ENCODE measurements around the gene NTSR1. TPM values are rescaled to one million over a fixed set of nuclear protein-coding genes. Genes with fewer than 3 reads are reported as not detected.

Gene NTSR1
- total and polyA plus RNA-seq, 2 of the 13 experiments (the other 11 are each of a cell fraction or from before 2014, with no cell fraction given): 0.09 to 0.12 TPM

DNA sequence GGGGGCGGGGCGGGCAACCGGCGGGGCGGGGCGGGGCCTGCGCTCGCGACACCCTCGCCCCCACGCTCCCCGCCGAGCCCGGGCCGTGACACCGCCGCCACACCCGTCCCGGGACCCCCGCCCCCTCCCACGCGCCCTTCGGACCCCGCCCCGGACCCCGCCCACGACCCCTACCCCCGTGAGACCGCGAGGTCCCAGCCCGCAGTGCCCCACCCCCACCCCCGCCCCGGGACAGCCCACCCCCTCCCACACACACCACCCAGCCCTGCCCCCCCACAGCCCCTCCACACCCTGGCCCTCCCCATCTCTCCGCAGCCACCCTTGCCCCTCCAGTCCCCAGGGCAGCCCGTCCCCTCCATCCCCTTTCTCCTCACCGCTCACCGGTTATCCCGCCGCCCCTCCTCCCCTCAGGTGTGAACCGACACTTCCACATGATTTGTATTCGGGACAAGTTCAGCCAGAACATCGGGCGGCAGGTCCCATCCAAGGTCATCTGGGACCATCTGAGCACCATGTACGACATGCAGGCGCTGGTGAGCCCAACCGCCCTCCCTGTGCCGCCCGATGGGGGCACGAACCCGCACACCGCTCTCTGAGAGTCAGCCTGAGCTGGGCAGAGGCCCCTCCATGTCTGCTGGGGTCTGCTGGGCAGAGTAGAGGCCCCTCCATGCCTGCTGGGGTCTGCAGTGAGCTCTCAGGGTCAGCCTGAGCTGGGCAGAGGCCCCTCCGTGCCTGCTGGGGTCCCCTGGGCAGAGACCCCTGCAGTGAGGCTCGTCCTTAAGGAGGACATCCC, 88.3 kb downstream of the NTSR1 start (continued):
- TF ChIP-seq NR2F2 (IDR thresholded peaks at IDR 0.05; ENCODE audit: borderline replicate concordance, low read depth): no peak
- no peak for TF ChIP-seq MED1 (CRISPR knock-in tag; IDR thresholded peaks at IDR 0.05)
- no peak for TF ChIP-seq ZNF652 (CRISPR knock-in tag; IDR thresholded peaks at IDR 0.05; ENCODE audit: borderline replicate concordance, low read depth)
- no peak for TF ChIP-seq HDAC6 (IDR thresholded peaks at IDR 0.05; ENCODE audit: low read depth, low read length)
- TF ChIP-seq, protein P1, sequence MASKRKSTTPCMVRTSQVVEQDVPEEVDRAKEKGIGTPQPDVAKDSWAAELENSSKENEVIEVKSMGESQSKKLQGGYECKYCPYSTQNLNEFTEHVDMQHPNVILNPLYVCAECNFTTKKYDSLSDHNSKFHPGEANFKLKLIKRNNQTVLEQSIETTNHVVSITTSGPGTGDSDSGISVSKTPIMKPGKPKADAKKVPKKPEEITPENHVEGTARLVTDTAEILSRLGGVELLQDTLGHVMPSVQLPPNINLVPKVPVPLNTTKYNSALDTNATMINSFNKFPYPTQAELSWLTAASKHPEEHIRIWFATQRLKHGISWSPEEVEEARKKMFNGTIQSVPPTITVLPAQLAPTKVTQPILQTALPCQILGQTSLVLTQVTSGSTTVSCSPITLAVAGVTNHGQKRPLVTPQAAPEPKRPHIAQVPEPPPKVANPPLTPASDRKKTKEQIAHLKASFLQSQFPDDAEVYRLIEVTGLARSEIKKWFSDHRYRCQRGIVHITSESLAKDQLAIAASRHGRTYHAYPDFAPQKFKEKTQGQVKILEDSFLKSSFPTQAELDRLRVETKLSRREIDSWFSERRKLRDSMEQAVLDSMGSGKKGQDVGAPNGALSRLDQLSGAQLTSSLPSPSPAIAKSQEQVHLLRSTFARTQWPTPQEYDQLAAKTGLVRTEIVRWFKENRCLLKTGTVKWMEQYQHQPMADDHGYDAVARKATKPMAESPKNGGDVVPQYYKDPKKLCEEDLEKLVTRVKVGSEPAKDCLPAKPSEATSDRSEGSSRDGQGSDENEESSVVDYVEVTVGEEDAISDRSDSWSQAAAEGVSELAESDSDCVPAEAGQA (IDR thresholded peaks at IDR 0.05; ENCODE audit: low read depth): no peak
- TF ChIP-seq, protein P1 (CRISPR knock-in tag; IDR thresholded peaks at IDR 0.05; ENCODE audit: borderline replicate concordance): no peak; the same call in 1 of the 2 replicates
- no peak for TF ChIP-seq ZNF205 (CRISPR knock-in tag; IDR thresholded peaks at IDR 0.05)
- TF ChIP-seq ZNF281 (CRISPR knock-in tag; IDR thresholded peaks at IDR 0.05; ENCODE audit: borderline replicate concordance): peak; percentile 13
- TF ChIP-seq, protein P2, sequence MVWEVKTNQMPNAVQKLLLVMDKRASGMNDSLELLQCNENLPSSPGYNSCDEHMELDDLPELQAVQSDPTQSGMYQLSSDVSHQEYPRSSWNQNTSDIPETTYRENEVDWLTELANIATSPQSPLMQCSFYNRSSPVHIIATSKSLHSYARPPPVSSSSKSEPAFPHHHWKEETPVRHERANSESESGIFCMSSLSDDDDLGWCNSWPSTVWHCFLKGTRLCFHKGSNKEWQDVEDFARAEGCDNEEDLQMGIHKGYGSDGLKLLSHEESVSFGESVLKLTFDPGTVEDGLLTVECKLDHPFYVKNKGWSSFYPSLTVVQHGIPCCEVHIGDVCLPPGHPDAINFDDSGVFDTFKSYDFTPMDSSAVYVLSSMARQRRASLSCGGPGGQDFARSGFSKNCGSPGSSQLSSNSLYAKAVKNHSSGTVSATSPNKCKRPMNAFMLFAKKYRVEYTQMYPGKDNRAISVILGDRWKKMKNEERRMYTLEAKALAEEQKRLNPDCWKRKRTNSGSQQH (CRISPR knock-in tag; IDR thresholded peaks at IDR 0.05; ENCODE audit: low read depth): peak; percentile 43; the same call in 1 of the 2 replicates
- TF ChIP-seq, protein P3, sequence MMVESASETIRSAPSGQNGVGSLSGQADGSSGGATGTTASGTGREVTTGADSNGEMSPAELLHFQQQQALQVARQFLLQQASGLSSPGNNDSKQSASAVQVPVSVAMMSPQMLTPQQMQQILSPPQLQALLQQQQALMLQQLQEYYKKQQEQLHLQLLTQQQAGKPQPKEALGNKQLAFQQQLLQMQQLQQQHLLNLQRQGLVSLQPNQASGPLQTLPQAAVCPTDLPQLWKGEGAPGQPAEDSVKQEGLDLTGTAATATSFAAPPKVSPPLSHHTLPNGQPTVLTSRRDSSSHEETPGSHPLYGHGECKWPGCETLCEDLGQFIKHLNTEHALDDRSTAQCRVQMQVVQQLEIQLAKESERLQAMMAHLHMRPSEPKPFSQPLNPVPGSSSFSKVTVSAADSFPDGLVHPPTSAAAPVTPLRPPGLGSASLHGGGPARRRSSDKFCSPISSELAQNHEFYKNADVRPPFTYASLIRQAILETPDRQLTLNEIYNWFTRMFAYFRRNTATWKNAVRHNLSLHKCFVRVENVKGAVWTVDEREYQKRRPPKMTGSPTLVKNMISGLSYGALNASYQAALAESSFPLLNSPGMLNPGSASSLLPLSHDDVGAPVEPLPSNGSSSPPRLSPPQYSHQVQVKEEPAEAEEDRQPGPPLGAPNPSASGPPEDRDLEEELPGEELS (CRISPR knock-in tag; IDR thresholded peaks at IDR 0.05): no peak
- no peak for TF ChIP-seq ZIK1 (CRISPR knock-in tag; IDR thresholded peaks at IDR 0.05; ENCODE audit: borderline replicate concordance, low read depth)
- TF ChIP-seq TP53 (CRISPR knock-in tag; conservative IDR thresholded peaks at IDR 0.05): no peak
- TF ChIP-seq, protein P4, sequence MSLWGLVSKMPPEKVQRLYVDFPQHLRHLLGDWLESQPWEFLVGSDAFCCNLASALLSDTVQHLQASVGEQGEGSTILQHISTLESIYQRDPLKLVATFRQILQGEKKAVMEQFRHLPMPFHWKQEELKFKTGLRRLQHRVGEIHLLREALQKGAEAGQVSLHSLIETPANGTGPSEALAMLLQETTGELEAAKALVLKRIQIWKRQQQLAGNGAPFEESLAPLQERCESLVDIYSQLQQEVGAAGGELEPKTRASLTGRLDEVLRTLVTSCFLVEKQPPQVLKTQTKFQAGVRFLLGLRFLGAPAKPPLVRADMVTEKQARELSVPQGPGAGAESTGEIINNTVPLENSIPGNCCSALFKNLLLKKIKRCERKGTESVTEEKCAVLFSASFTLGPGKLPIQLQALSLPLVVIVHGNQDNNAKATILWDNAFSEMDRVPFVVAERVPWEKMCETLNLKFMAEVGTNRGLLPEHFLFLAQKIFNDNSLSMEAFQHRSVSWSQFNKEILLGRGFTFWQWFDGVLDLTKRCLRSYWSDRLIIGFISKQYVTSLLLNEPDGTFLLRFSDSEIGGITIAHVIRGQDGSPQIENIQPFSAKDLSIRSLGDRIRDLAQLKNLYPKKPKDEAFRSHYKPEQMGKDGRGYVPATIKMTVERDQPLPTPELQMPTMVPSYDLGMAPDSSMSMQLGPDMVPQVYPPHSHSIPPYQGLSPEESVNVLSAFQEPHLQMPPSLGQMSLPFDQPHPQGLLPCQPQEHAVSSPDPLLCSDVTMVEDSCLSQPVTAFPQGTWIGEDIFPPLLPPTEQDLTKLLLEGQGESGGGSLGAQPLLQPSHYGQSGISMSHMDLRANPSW (CRISPR knock-in tag; IDR thresholded peaks at IDR 0.05; ENCODE audit: borderline replicate concordance): no peak
